Stimulated activated CD4-positive, alpha-beta T cell treated with anti-CD3 and anti-CD28 coated beads, Interleukin-15, amount 100 ng/mL, for 1 hour (primary cell): ENCODE data around the gene MCTP1.
"Not testable (repeated sequence)": the region's sequence is repeated elsewhere in the genome, so short reads cannot be mapped to it uniquely, and the experiment has no call there.

Experiments
- DNase-seq, 2 donors: peaks; one replicate each; pipeline ENCODE4 v3.0.0-alpha.2; 2020; ENCODE audit warnings: low read depth in 1 of 2, low spot score in 1 of 2

The MCTP1 gene

DNA sequence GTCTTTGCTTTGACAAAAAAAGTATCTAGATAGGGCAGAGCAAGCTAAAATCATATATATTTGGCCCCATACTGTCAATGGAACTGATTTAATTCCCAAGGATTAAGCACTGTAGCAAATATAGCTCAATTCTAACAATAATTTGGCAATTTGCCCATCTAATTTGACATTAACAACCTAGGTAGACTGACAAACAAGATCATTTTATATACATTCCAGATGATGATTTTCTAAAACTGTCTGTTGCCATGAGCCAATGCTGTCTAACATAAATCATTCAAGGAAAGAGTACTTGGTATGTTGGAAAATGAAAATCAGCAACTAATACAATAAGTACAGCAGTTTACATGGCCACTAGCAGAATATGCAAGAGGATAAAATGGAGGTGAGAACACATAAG is 32.1 kb downstream of the MCTP1 start:
- no peak for DNase-seq

DNA sequence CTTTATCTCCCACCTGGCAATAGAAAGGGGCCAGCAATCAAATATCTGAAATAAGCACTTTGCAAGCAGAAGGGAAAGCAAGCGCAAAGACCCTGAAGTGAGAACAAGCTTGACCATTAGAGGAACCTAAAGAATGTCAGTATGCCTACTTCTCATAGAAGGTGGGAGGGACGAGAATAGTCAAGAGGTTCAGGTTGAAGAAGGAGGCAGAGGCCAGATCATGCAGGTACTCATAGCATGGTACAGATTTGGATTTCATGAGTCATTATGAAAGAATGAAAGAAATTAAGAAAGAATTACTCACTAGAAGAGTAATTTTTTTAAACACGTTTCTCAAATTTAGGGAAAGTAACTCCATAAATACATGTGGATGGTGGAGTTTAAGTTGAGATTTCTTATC is 33.7 kb downstream of the MCTP1 start:
- no peak for DNase-seq

DNA sequence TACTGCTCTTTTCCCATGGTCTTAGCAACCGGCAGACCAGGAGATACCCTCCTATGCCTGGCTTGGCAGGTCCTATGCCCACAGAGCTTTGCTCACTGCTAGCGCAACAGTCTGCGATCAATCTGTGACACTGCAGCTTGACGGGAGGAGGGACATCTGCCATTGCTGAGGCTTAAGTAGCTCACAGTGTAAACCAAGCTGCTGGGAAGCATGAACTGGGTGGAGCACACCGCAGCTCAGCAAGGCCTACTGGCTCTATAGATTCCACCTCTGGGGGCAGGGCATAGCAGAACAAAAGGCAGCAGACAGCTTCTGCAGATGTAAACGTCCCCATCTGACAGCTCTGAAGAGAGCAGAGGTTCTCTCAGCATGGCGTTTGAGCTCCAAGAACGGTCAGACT is 40.4 kb downstream of the MCTP1 start:
- no peak for DNase-seq

DNA sequence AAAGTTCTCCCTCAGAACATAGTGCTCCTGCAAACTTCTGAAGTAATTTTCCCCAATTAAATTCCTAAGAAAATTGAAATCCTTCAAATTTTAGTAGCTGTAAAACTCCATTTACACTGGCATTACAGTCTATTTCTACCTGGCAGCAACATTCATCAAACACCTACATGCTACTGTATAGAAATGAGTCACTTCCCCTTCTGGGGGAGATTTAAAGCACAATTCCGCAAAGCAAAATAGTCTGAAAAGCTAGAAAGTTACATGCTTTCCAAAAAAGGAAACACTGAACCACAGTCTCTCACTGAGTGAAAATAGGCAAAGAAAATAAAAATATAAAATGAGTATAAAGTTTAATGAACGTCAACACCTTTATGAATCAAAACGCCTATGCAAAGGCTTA is 43.3 kb downstream of the MCTP1 start:
- DNase-seq = no peak

DNA sequence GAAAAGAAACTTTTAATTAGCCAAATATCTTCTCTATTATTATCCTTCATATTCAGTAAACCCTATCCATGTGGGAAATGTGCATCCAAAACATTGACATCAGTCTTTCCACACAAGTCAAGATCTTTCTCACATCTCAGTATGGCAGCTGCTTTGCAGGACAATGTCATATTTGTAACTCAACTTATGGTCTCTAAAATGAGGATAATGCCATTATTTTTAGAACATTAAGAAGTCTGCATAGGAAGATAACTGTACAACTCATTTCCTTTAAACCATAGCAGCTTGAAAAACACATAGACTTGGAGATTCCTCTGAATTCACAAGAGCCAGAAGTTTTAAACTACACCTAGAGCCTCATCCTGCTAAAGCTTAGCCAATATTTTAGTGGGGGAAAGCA is 43.7 kb downstream of the MCTP1 start:
- DNase-seq = no peak

DNA sequence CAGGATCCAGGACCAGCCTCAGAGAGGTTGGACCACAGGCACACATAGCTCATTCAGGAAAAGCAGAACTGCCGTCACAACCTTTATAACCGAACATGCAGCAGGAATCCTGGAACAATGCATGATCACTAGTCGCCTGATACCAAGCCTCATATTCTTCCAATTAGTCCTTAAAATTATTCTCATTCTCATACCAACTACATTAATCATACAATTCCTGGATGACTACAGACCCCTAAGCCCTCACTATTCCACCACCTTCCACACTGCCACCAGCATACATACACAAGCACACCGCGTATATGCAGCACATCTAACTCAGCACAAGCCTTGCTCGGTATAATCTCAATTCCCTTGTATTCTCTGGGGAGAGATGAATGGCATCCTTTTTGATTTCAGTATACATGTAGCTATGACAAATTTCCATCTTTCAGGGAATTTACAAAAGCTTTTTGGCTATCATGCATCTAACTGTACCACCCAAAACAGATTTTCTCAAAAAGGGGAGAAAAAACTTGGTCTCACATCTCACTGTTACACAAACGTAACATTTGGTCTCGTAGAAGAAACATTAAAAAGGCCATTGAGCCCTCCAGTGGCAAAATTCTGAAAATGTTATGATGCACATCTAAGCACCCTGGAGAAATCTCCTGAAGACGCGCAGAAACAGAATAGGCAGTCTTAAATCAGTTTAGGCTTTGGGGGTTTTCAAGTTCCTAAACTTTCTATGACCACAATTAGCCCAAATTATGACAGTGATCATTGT is 46.2 kb downstream of the MCTP1 start:
- DNase-seq = no peak

DNA sequence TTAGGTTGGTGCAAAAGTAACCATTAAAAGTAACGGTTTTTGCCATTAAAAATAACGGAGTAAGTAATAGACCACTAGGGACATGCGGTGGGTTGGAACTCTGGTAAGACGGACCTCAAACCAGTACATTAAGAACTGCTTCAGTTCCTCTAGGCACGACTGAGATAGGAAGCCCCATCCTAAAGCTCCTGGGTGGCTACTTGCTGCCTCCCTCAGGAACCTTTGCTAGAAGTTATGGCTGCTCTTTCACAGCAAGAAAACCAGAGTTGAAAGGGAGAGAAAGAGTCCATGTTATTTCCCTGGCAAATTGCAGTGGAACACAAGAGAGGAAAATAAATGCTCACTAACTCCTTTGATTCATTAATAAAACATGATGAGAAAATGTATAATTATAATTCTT is 47.6 kb downstream of the MCTP1 start:
- no peak for DNase-seq

DNA sequence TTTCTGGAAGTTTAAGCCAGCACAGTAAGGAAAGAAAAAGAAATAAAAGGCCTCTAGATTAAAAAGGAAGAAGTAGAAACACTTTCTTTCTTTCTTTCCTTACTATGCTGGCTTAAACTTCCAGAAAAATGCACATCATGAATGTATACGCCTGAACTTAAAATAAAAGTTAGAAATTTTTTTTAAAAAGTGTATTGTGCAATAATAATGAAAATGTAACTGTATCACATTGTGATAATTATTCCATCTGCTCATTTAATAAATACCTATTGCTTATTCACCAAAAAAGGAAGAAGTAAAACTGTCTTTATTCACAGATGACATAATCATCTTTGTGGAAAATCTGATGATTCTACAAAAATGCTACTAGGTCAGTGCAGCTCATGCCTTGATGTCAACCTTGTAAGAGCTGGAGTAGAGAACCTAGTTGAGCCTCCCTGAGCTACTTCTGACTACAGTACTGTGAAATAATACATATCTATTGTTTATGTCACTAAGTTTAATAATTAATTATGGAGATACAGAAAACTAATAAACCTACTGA is 49.4 kb downstream of the MCTP1 start:
- no peak for DNase-seq

DNA sequence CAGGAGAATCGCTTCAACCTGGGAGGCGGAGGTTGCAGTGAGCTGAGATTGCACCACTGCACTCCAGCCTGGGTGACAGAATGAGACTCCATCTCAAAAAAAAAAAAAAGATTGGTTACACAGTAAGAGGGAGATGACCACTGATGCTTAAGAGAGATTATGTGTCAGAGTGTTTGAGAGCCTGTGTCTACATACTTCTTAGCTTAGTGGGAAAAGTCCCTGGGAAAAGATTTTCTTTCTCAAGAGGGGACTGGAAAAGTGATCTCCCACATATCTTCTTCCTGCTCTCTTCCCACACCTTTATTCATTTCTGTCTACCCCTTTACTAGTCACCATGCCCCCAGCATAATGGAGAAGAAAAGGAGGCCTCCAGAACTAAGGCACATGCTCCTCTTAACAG is 55.2 kb downstream of the MCTP1 start:
- no peak for DNase-seq

DNA sequence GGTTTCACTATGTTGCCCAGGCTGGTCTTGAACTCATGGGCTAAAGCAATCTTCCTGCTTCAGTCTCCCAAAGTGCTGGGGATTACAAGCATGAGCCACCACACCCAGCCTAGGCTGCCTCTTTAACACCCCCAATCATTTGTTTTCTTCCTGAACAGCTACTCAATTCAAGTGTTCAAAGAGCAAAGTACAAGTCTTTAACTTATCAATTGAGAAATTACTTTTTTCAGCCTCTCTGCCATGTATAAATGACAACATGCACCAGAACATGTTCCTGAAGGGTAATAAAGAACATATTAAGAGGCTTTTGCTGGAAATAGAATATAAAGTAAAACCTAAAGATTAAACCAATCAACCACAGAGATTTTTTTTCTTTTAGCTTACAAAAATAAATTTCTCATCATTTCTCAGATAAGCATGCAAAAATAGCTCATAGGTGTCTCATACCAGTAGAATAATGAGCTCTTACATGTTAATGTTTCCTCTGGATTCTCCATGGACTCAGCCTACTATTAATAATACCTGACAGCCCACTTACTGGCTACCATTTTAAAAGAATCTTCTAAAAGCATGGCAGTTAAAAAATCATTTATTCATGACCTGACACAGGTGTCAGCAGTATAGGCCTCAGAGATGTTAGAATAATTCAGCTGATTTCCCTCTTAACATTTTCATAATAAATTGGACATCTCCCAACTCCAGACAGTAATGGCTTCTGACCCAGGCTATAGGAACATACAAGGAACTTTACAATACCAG is 60.0 kb downstream of the MCTP1 start:
- no peak for DNase-seq

DNA sequence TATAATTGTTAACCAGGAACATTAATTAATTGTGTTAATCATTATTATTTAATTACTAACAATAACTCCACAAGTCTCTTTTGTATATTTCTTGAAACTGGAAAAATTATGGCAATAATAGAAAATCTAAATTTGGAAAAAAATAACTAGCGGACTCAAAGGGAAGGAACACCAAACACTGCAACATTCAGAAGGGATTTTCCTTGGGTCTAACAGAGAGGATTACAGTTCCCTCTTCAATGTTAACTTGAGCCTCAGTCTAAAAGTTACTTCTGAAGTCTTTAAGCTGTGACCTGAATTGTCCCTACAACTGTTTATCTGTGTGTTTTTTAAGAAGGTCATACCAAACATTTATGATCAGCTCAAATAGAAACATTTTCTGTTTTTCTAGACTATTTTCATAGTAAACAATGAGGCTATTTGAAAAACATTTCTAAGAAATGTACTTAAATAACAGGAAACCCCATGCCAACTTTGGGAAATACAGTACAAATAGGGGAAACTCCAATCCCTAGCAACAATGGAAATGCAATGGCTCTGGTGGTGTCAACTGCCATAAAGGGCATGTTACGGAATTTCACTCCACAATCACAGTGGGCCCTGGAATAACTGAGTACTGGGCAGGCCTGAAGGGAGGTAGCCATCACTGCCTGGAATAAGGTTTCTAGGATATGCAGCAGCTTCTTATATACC is 61.2 kb downstream of the MCTP1 start:
- no peak for DNase-seq

DNA sequence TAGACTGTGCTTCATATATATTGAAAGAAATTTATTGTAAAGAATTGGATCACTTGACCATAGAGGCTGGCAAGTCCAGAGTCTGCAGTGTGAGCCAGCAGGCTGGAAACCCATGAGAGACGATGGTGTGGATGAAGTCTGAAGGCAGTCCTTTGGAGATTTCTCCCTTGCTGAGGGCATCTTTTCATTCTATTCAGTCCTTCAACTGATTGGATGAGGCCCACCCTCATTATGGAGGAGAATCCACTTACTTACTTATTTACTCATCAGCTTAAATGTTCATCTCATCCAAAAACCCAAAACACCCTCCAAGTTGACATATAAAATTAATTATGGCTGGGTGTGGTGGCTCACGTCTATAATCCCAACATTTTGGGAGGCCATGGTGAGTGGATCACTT is 62.1 kb downstream of the MCTP1 start:
- DNase-seq = no peak

DNA sequence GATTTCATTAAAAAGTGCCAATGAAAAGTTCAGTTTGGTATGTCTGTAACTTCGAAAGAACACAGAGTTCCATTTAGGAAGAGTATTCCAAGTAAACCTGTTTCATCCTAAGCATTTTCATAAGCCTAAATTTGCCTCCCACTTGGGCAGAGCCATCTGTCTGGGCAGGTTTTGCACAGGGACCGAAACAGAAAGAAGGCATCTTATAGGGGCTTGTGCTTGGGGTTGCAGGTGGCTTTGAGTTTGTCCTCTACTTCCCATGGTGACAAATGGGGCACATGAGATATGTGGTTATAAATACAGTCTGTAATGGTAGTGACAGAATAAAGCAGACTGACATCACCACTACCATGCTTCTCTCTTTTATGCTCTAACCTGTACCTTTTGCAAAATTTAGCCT is 63.7 kb downstream of the MCTP1 start:
- DNase-seq = no peak

DNA sequence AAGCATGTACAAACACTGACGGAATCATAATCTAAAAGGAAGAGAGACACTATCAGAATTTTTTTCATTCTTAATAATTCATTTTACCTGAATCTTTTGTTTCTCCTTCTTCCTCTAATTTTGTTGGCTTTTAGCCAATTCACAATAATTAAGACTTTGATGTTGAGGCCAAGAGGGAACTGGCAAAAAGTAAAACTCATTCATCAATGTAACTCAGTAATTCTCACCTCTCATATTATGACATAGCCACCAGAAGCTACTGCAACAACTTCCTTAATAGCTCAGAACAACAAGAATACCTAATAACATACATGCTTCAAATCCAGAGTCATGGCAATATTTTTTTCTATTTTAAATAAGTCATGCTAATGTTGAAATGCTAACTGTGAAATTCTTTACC is 64.5 kb downstream of the MCTP1 start:
- no peak for DNase-seq

DNA sequence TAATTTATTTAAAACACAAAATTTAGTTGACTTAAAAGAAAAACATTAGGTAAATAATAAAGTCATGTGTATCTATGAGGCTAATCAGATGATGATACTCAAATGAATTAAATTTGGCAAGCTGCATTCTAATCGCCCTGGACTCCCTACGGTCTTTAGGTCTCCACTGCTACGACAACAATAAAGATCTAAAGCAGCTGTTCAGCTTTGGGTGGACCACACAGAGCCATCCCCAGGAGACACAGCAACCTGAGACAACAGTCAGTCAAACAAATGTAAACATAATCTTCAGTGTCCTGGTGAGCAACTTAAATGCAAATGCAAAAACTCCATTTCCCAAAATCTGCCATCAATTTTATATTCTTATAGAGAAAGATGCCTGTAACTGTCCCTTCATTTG is 65.5 kb downstream of the MCTP1 start:
- no peak for DNase-seq

DNA sequence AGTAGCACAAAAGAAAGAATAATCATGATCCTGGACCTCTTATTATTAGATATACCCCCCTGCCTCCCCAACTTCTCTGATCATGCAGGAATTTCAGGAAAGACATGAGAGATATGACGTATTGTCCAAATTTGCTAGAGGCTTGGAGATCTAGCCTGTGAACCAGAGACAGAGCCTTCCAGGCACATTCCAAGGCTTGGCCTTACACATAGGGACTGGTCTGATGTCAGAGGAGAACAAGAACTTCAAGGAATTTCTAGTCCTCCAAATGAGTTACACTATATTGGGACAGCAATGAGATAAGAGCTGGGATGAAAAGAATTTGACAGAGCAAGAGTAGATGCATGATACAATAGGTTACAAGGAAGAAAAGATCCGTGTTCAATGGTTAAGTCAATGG is 67.0 kb downstream of the MCTP1 start:
- DNase-seq = no peak

DNA sequence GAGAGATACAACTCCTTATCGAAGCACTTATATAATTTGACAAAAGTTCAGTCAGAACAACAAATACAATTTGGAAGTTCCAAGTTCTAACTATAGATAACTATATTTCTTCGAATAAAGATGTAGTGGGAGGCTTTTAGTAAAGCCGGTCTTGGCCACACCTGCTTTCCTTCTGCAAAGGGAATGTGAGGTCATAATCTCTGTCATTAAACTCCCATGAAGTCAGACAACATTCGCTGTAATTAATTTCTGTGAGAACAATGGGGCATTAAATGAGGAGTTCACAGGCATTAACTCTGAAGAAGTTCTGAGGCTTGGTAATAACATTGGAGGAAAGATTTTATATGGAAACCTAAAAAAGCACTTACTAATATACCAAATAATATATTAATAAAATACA is 67.5 kb downstream of the MCTP1 start:
- no peak for DNase-seq

DNA sequence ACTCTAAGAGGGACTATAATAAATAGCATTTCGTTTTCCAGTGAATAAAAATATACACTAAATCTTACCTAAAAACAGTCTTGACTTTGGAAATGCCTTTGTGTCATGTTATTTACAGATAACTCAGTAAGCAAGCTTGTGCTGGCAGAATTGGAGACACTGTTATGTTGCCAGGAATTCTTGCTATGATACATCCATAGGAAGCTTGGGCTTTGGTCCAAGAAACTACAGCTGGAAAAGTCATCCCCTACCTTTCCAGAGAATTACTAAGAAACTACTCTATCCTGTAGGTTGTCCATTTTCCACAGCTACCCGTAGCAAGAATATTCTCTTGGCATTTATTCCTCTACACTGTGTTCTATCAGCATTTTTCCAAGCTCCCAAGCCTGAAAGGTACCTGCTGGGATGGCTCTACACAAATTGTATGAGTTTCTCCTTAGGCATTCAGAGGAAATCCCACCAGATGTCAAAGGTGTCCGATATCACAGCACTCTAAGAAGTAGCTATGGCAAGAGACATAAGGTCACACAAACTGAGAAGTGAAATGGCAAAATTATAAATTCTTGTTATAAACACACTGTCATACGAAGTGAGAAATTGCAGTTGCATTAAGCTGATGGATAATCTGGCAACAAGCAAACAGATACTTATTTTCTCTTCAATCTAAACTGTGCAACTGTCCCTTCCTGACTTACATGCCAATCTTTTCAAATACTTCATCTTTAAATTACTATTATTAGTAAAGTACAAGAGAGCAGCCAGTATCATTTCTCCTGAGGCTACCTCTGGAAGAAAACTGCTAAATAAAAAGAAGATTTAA is 68.5 kb downstream of the MCTP1 start:
- DNase-seq = no peak

DNA sequence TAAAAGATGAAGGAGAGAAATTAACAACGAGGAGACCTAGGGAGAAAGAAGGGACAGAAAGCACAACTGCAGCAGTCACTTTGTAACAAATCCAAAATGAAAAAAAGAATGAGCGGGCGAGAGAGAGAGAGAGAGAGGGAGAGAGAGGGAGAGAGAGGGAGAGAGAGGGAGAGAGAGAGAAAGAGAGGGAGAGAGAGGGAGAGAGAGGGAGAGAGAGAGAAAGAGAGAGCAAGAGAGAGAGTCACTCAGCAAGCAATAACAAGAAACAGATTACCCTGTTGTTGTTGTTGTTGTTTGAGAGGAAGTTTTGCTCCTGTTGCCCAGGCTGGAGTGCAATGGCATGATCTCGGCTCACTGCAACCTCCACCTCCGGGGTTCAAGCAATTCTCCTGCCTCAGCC is 77.1 kb downstream of the MCTP1 start:
- DNase-seq = not testable (repeated sequence)

DNA sequence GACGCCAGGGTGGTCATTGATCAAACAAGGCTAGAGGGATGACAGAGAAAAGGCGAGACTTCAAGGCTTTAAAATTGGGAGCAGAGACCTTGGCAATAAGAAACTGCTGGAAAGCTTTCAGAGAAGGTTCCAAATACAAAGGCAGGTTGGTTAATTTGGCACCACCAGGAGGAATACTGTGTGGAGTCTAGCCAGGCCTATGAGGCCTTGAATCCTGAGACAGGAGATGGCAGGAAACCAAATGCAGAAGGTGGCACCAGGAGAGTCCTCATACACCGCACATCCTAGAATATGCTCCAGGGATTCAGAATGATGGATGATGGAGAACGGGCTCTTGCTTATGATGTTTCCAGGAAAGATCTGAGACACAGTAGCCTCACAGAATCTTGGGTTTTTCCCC is 90.0 kb downstream of the MCTP1 start:
- no peak for DNase-seq

DNA sequence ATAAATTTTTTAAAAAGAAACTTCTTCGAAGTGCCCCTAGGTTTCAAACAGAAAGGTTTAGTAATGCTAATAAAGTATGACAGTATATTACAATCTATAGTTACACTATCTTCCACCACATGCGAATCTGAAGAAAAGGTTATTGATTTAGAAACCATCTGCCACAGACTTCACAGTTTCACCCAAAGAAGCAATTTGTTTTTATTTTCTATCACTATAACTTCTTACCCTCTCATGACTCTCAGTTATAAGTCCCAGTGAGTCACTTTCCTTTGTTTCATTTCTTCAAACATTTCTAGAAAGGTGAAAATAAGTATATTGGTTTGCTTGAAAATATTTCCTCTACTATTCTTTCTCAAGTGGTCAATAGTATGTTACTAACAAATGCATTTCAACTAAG is 93.6 kb downstream of the MCTP1 start:
- no peak for DNase-seq
